ENCODE data around the gene SLFN12. TPM values are rescaled to one million over a fixed set of nuclear protein-coding genes. Genes with fewer than 3 reads are reported as not detected.
"Not testable (repeated sequence)": the region's sequence is repeated elsewhere in the genome, so short reads cannot be mapped to it uniquely, and the experiment has no call there.

Gene SLFN12
- total RNA-seq, 4 donors from 2014 or later = 0.62 to 5.6 (median 1.8) TPM

GRCh38 chr17:35406568-35406967, 25.7 kb downstream of the SLFN12 start:
- no peaks in the 10 kb centered on the region for H3K4me1 ChIP-seq
- peaks cover 16% of the 10 kb centered on the region for H3K36me3 ChIP-seq
- no peak overlapping the region for H3K4me3 ChIP-seq
- 85% methylated on average over 1 of the region's 1 CpG for WGBS
- no peak for DNase-seq (ENCODE audit: low spot score in 2 of 2)
- H3K27me3 ChIP-seq = no peaks in the 10 kb centered on the region
- TF ChIP-seq POLR2AphosphoS5 (IDR thresholded peaks at IDR 0.05) = no peak
- no peak for TF ChIP-seq CTCF (IDR thresholded peaks at IDR 0.05)
- no peak for TF ChIP-seq EP300 (IDR thresholded peaks at IDR 0.05)
- TF ChIP-seq POLR2A (IDR thresholded peaks at IDR 0.05) = no peak
- no peak overlapping the region for H3K27ac ChIP-seq
- no peaks in the 10 kb centered on the region for H3K9me3 ChIP-seq

- TF ChIP-seq POLR2A (IDR thresholded peaks at IDR 0.05) (no peak), EP300 (IDR thresholded peaks at IDR 0.05) (no peak), CTCF (IDR thresholded peaks at IDR 0.05) (no peak), POLR2AphosphoS5 (IDR thresholded peaks at IDR 0.05) (no peak)
- WGBS = 88% methylated on average over 1 of the region's 1 CpG
- no peak overlapping the region for H3K4me3 ChIP-seq
- no peak overlapping the region for H3K27ac ChIP-seq
- no peaks in the 10 kb centered on the region for H3K4me1 ChIP-seq
- H3K9me3 ChIP-seq = no peaks in the 10 kb centered on the region
- peaks cover 4% of the 10 kb centered on the region for H3K36me3 ChIP-seq
- no peaks in the 10 kb centered on the region for H3K27me3 ChIP-seq
- DNase-seq (ENCODE audit: low spot score in 2 of 2) = no peak
Observed at GRCh38 chr17:35404360-35404759, 27.9 kb downstream of the SLFN12 start.

- H3K36me3 ChIP-seq; H3K27me3 ChIP-seq; H3K4me3 ChIP-seq; DNase-seq (ENCODE audit: low spot score in 2 of 2); H3K9me3 ChIP-seq; H3K27ac ChIP-seq; H3K4me1 ChIP-seq: not testable (repeated sequence)
- 92% methylated on average over 13 of the region's 13 CpGs for WGBS
Observed at GRCh38 chr17:35393783-35394182, 38.5 kb downstream of the SLFN12 start.

- TF ChIP-seq EP300 (IDR thresholded peaks at IDR 0.05) = no peak
- TF ChIP-seq CTCF (IDR thresholded peaks at IDR 0.05) = no peak
- TF ChIP-seq POLR2AphosphoS5 (IDR thresholded peaks at IDR 0.05) = no peak
- no peak for TF ChIP-seq POLR2A (IDR thresholded peaks at IDR 0.05)
- H3K36me3 ChIP-seq = no peaks in the 10 kb centered on the region
- 42% methylated on average over 2 of the region's 2 CpGs for WGBS
- no peak for DNase-seq (ENCODE audit: low spot score in 2 of 2)
- H3K27ac ChIP-seq = no peak overlapping the region
- H3K4me3 ChIP-seq = no peak overlapping the region
- no peaks in the 10 kb centered on the region for H3K9me3 ChIP-seq
- no peaks in the 10 kb centered on the region for H3K4me1 ChIP-seq
- peaks cover 7% of the 10 kb centered on the region for H3K27me3 ChIP-seq
Observed at GRCh38 chr17:35390663-35391062, 41.6 kb downstream of the SLFN12 start.

- peaks cover 7% of the 10 kb centered on the region for H3K27me3 ChIP-seq
- WGBS = 88% methylated on average over 2 of the region's 2 CpGs
- TF ChIP-seq POLR2A (IDR thresholded peaks at IDR 0.05) (no peak), POLR2AphosphoS5 (IDR thresholded peaks at IDR 0.05) (no peak), EP300 (IDR thresholded peaks at IDR 0.05) (no peak), CTCF (IDR thresholded peaks at IDR 0.05) (no peak)
- H3K4me1 ChIP-seq = no peaks in the 10 kb centered on the region
- H3K4me3 ChIP-seq = no peak overlapping the region
- H3K36me3 ChIP-seq = no peaks in the 10 kb centered on the region
- no peaks in the 10 kb centered on the region for H3K9me3 ChIP-seq
- DNase-seq (ENCODE audit: low spot score in 2 of 2) = no peak
- no peak overlapping the region for H3K27ac ChIP-seq
Observed at GRCh38 chr17:35390156-35390555, 42.1 kb downstream of the SLFN12 start.

GRCh38 chr17:35387496-35387895, 44.8 kb downstream of the SLFN12 start:
- Histone ChIP-seq H3K36me3 (no peaks in the 10 kb centered on the region), H3K27ac (no peak overlapping the region), H3K4me1 (no peaks in the 10 kb centered on the region), H3K27me3 (peaks cover 7% of the 10 kb centered on the region), H3K4me3 (no peak overlapping the region), H3K9me3 (no peaks in the 10 kb centered on the region)
- no peak for DNase-seq (ENCODE audit: low spot score in 2 of 2)
- no peak for TF ChIP-seq EP300 (IDR thresholded peaks at IDR 0.05)

Measured in suprapubic skin (tissue), 4 donors.